Activated CD4-positive, alpha-beta T cell treated with anti-CD3 and anti-CD28 coated beads, Interleukin-2, amount 50 U/mL, for 1 hour (primary cell): ENCODE results near the gene FES.

ENCODE experiments used
- DNase-seq: peaks from one replicate; pipeline ENCODE4 v3.0.0-alpha.2; 2020

FES gene

DNA sequence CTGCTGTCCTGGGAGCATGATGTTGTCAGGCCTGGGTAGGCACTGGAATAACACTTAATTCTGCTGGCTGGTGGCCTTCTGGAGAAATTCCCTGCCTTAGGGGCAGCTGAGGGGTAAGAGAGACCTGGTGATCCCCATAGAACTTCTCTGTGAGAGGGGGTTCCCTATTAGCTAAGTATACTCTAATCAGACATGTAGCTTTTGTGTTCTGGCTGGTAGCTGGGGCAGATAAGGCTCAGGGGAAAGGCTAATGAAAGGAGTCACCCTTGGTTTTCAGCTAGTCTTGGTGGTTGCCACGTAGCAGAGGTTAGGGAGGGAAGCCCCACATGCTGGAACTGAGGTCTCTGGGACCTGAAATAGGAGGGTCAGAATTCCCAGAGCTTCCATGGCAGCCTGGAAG is 49.0 kb downstream of the FES start:
- no peak for DNase-seq

DNA sequence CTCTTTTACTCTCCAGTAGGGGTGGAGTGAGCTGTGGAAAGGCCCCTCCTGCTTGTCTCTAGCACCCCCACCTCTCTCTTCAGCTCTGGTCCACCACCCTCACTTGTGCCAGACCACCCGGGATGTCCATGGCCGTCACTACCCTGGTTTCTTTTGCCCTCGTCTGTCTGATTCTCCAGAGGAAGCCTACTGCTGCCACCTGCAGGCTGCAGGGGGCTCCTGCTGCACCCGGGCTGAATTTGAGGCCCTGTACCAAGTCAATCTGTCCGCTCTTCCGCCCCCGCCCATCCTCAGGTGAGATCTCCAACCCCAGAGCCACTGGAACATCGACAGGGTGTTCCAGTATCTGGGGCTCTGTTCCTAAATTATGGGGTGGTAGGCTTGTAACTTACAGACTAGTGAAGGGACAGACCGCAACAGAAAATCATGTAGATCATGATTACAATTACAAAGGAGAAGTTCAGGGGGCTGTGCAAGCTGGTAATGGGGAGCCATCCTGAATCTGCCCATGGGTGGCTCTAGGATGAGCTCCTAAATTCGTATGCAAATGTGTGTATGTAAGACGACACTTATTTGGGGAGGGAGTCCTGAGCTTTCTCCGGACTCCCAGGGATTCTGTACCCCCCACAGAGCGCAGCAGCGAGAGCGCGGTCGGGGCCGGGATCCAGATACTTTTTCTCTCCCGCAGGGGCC is 50.1 kb downstream of the FES start:
- DNase-seq, result peak; percentile 84

DNA sequence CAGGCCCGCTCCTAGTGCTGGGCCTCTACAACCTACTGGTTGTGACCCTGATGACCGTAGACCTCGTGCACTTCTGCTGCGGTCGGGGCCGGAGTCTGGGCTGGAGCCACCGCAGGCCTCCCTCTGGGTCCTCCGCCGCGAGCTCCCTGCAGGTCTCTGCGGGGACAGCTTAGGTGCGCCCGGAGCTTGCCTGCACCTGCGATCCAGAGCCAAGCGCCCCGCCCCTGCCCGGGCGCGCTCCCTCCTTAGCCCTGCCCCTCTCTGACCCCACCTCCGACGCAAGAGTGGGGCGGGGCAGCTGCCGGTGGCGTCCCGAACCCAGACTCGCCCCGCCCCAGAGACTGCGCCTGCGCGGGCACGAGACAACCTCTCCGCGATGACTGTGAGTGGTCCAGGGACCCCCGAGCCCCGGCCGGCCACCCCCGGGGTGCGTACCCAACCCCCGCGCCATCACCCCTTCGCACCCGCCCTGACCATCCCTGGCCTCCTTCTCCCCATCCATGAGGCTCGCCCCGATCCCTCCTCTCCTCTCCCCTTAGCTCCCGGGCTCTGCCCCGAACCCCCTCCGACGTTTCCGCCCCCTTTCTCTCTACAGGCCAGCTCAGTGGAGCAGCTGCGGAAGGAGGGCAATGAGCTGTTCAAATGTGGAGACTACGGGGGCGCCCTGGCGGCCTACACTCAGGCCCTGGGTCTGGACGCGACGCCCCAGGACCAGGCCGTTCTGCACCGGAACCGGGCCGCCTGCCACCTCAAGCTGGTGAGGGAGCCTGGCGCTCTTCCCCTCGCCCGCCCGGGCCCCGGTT is 50.8 kb downstream of the FES start, which contains the start of gene UNC45A:
Gene UNC45A, plus strand, starts transcription at position 337 of the 803 bp plus-strand sequence. Its CDS starts 40 bp downstream, at position 377.
- DNase-seq, result peak; percentile 96

DNA sequence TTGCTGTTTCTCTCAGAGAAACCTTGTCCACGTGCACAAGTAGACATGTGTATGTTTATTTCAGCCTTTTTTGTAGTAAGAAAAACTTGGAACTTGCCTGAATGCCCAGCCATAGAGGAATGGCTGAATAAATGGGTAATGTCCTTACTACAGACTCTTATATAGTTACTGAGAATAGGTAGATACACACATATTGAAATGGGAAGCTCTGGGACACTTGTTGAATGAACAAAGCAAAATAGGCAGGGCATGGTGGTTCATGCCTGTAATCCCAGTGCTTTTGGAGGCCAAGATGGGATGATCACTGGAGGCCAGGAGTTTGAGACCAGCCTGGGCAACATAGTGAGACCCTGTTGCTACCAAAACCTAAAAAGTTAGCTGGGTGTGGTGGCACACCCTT is 52.5 kb downstream of the FES start:
- DNase-seq, result no peak

DNA sequence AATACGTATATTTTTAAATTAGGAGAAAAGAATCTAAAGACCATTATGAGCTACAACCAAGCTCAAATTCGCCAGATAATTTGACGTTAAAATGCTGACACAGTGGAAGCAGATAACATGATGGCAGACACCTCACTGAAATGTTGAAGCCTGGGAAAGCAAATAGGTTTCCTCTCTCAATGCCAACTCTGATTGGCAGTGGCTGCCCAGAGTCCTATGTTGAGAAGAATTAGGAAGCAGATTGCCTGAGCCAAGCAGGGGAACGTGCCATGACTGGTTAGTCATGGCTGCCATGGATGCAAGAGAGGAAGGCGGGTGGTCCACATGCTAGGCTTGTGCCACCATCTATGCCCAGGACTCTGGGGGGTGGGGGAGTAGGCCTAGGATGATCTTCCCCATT is 54.0 kb downstream of the FES start:
- DNase-seq, result no peak

DNA sequence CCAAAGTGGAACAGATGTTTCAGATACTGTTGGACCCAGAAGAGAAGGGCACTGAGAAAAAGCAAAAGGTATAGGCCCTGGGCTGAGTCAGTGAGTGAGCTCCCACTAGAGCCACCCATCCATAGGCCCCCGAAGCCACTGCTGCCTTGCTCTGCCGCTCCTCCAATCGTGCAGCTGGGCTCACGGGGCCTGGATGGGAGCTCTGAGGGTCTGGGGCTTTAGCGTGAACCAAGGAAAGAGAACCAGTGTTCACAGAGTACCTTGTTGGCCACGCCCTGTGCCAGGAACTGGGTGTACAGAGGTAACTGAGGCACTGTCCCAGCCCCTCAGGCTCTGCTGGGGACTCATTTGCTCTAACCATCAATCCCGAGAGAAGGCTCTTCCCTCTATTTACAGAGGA is 55.5 kb downstream of the FES start:
- no peak for DNase-seq

DNA sequence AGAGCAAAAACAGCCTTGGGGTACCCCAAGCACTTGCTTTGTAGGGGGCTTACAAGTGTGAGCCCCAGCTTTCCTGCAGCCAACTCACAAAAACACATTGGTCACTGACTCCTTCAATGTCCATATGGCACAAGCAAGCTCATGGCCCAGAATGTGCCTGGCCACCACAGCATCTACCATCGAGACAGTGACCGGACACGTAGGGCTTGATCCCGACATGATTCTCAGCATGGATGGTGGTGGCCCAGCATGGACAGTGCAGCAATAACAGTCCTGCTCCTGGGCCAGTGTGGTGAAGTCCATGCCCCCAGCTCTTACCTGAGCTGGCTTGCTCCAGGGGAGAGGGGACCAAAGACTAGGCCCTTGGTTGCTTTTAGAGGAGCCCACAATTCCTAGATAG is 56.7 kb downstream of the FES start:
- DNase-seq, result no peak

DNA sequence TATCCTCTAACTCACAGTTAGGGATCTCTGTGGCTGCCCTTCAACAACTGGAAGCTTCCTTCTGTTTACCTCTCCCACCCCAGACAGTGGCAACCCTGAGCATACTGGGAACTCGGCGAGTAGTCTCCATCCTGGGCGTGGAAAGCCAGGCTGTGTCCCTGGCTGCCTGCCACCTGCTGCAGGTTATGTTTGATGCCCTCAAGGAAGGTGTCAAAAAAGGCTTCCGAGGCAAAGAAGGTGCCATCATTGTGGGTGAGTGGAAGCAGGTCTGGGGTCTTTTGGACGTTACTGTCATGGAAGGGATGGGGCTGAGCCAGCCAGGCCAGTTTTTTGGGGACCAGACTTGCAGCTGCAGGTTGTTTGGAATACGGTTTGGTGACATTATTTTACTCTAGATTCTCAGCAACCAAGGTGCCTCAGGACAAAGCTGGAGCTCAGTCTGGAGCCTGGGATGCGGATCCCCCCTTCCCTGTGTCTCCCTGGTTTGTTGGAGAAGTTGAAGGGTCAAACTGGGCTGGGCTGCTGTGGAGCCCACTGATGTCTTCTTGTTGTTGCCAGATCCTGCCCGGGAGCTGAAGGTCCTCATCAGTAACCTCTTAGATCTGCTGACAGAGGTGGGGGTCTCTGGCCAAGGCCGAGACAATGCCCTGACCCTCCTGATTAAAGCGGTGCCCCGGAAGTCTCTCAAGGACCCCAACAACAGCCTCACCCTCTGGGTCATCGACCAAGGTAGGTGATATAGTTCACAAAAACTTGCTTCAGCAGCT is 58.2 kb downstream of the FES start:
- no peak for DNase-seq

DNA sequence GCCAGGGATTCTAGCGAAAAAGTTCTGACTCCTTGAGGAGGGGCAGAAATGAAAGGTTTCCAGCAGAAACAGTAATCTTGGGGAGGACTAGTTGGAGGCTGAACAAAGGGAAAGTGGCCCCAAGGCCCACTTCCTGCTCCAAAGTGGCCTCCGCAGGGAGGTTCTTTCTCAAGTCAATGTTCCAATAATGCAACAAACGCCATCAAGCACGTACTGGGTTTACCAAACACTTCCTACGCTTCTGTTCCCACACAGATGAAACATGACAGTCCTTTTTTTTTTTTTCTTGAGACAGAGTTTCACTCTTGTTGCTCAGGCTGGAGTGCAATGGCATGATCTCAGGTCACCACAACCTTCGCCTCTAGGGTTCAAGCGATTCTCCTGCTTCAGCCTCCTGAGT is 60.8 kb downstream of the FES start:
- no peak for DNase-seq
